HepG2 (cell line): ENCODE measurements around the gene RBBP8NL. TPM values are rescaled to one million over a fixed set of nuclear protein-coding genes. Genes with fewer than 3 reads are reported as not detected.

Experiments
- ARID2 ChIP-seq: sonication (generic); formaldehyde crosslinking; IDR thresholded peaks from 2 replicates; pipeline ENCODE4 v1.8.1; 2022; ENCODE audit warnings: mild to moderate bottlenecking, missing genetic modification reagents, borderline replicate concordance
- BCLAF1 ChIP-seq: fragments of 450-650 bp; IDR thresholded peaks from 2 replicates; pipeline ENCODE4 v1.6.1; 2017; ENCODE audit warnings: mild to moderate bottlenecking
- ELF3 ChIP-seq: IDR thresholded peaks from 2 replicates; pipeline ENCODE4 v1.6.1; 2016; ENCODE audit warnings: missing genetic modification reagents, missing compliant biosample characterization
- GATAD1 ChIP-seq: IDR thresholded peaks from 2 replicates; pipeline ENCODE4 v1.6.1; 2016; ENCODE audit warnings: missing genetic modification reagents, missing compliant biosample characterization
- HES4 ChIP-seq: sonication (generic); formaldehyde crosslinking; IDR thresholded peaks from 2 replicates; pipeline ENCODE4 v1.9.0; 2021; ENCODE audit warnings: mild to moderate bottlenecking, missing genetic modification reagents, borderline replicate concordance
- HIVEP1 ChIP-seq: sonication (generic); formaldehyde crosslinking; IDR thresholded peaks from 2 replicates; pipeline ENCODE4 v1.4.0; 2020; ENCODE audit warnings: mild to moderate bottlenecking, missing genetic modification reagents
- JUND ChIP-seq: sonication (generic); formaldehyde crosslinking; IDR thresholded peaks from 2 replicates; pipeline ENCODE4 v1.8.0; 2022; ENCODE audit warnings: mild to moderate bottlenecking, missing genetic modification reagents
- MEIS1 ChIP-seq: sonication (generic); formaldehyde crosslinking; IDR thresholded peaks from 2 replicates; pipeline ENCODE4 v1.9.0; 2021; ENCODE audit warnings: mild to moderate bottlenecking, missing genetic modification reagents, moderate library complexity, borderline replicate concordance
- NFKB2 ChIP-seq: sonication (generic); formaldehyde crosslinking; IDR thresholded peaks from 2 replicates; pipeline ENCODE4 v1.4.0; 2020; ENCODE audit warnings: missing genetic modification reagents, borderline replicate concordance
- TAF1 ChIP-seq: sonication (generic); formaldehyde crosslinking; IDR thresholded peaks from 2 replicates; pipeline ENCODE4 v1.4.0; 2020; ENCODE audit warnings: missing genetic modification reagents
- TRIM22 ChIP-seq: fragments of 450-650 bp; IDR thresholded peaks from 2 replicates; pipeline ENCODE4 v1.6.1; 2017
- UBTF ChIP-seq: sonication (generic); formaldehyde crosslinking; IDR thresholded peaks from 2 replicates; pipeline ENCODE4 v1.4.0; 2020; ENCODE audit warnings: mild to moderate bottlenecking, missing genetic modification reagents
- ZBTB1 ChIP-seq: sonication (generic); formaldehyde crosslinking; IDR thresholded peaks from 2 replicates; pipeline ENCODE4 v1.4.0; 2020; ENCODE audit warnings: missing genetic modification reagents, borderline replicate concordance
- ZNF354B ChIP-seq: sonication (generic); formaldehyde crosslinking; IDR thresholded peaks from 2 replicates; pipeline ENCODE4 v1.8.0; 2022; ENCODE audit warnings: mild to moderate bottlenecking, missing genetic modification reagents
- ZNF446 ChIP-seq: sonication (generic); formaldehyde crosslinking; IDR thresholded peaks from 2 replicates; pipeline ENCODE4 v1.5.0; 2020; ENCODE audit warnings: mild to moderate bottlenecking, missing genetic modification reagents
- ZNF451 ChIP-seq: sonication (generic); formaldehyde crosslinking; IDR thresholded peaks from 2 replicates; pipeline ENCODE4 v1.5.0; 2020; ENCODE audit warnings: mild to moderate bottlenecking, missing genetic modification reagents
- ZNF577 ChIP-seq: sonication (generic); formaldehyde crosslinking; IDR thresholded peaks from 2 replicates; pipeline ENCODE4 v1.4.0; 2020; ENCODE audit warnings: mild to moderate bottlenecking, low read depth, missing genetic modification reagents, borderline replicate concordance
- ZNF616 ChIP-seq: sonication (generic); formaldehyde crosslinking; IDR thresholded peaks from 2 replicates; pipeline ENCODE4 v1.5.0; 2020; ENCODE audit warnings: low read depth, mild to moderate bottlenecking, missing genetic modification reagents
- polyA plus RNA-seq, 8 experiments: library from polyadenylated mRNA; depleted of rRNA in 3 of 8; stranded (reverse) in 7 of 8; unstranded in 1 of 8; fragments of >200 nt; fragmentation: Illumina TruSeq in 4 of 8; extraction: Trizol in 4 of 8; gene quantifications; 2 replicates each; pipeline versions ENCODE4 v1.2.1 to v1.2.3, GENCODE V29; 2011 to 2016; ENCODE audit warnings: low read depth in 4 of 8, missing spikeins in 1 of 8, mixed read lengths in 1 of 8; ENCODE audit not compliant: insufficient read depth in 1 of 8
- total RNA-seq, 5 experiments: library from RNA; depleted of rRNA; stranded (reverse); fragments of >200 nt; fragmentation: Illumina TruSeq; extraction: Trizol; gene quantifications; 2 replicates each; pipeline ENCODE4 v1.2.3, GENCODE V29; 2016; ENCODE audit warnings: low read depth in 1 of 5

RBBP8NL gene
- total and polyA plus RNA-seq, 2 of the 13 experiments (the other 11 are each of a cell fraction or from before 2014, with no cell fraction given) = 0.69 to 0.86 TPM

GRCh38 chr20:62413025-62413570 is 14.2 kb downstream of the RBBP8NL start (continued):
- TF ChIP-seq ZBTB1 (no peak), TRIM22 (no peak), ZNF354B (CRISPR knock-in tag) (0 out of 2 replicates have a peak, but pooled peaks have one; percentile 34), HIVEP1 (CRISPR knock-in tag) (0 out of 2 replicates have a peak, but pooled peaks have one; percentile 0), TAF1 (CRISPR knock-in tag) (0 out of 2 replicates have a peak, but pooled peaks have one; percentile 9), HES4 (CRISPR knock-in tag) (0 out of 2 replicates have a peak, but pooled peaks have one; percentile 12), BCLAF1 (no peak), ZNF577 (no peak), ARID2 (0 out of 2 replicates have a peak, but pooled peaks have one; percentile 39), GATAD1 (CRISPR knock-in tag) (no peak), ZNF446 (CRISPR knock-in tag) (no peak), NFKB2 (CRISPR knock-in tag) (0 out of 2 replicates have a peak, but pooled peaks have one; percentile 2), UBTF (CRISPR knock-in tag) (peak; percentile 51; the same call in 1 of the 2 replicates), MEIS1 (CRISPR knock-in tag) (no peak), ELF3 (CRISPR knock-in tag) (no peak), ZNF451 (CRISPR knock-in tag) (0 out of 2 replicates have a peak, but pooled peaks have one; percentile 2), ZNF616 (peak; percentile 32; the same call in 1 of the 2 replicates), JUND (peak; percentile 25; the same call in 1 of the 2 replicates)
